ENCODE data around the gene MBD1.

The MBD1 gene

GRCh38 chr18:50280707-50281294 lies 522 bp downstream of the MBD1 start (continued):
- TF ChIP-seq PATZ1 (CRISPR knock-in tag; IDR thresholded peaks at IDR 0.05; ENCODE audit: borderline replicate concordance) (no peak), BACH2 (CRISPR knock-in tag; IDR thresholded peaks at IDR 0.05; ENCODE audit: borderline replicate concordance) (no peak), CSRNP3 (CRISPR knock-in tag; IDR thresholded peaks at IDR 0.05) (no peak)

GRCh38 chr18:50279752-50280151 lies 1.6 kb downstream of the MBD1 start:
- TF ChIP-seq ARNTL (CRISPR knock-in tag; IDR thresholded peaks at IDR 0.05; ENCODE audit: borderline replicate concordance, low read depth) (no peak), BACH2 (CRISPR knock-in tag; IDR thresholded peaks at IDR 0.05; ENCODE audit: borderline replicate concordance) (no peak), POU6F1 (CRISPR knock-in tag; IDR thresholded peaks at IDR 0.05; ENCODE audit: borderline replicate concordance, low read depth) (no peak), CSRNP3 (CRISPR knock-in tag; IDR thresholded peaks at IDR 0.05) (no peak), CSDC2 (CRISPR knock-in tag; IDR thresholded peaks at IDR 0.05) (no peak)
- no peak for ATAC-seq

GRCh38 chr18:50277942-50278341 lies 3.4 kb downstream of the MBD1 start:
- TF ChIP-seq ZFP30 (CRISPR knock-in tag; IDR thresholded peaks at IDR 0.05) (no peak), TOX (CRISPR knock-in tag; IDR thresholded peaks at IDR 0.05; ENCODE audit: borderline replicate concordance) (no peak), GLIS3 (CRISPR knock-in tag; IDR thresholded peaks at IDR 0.05) (no peak), ZNF70 (CRISPR knock-in tag; IDR thresholded peaks at IDR 0.05) (no peak), ARNTL (CRISPR knock-in tag; IDR thresholded peaks at IDR 0.05; ENCODE audit: borderline replicate concordance, low read depth) (no peak), ZC3H10 (CRISPR knock-in tag; IDR thresholded peaks at IDR 0.05) (no peak), TSHZ2 (CRISPR knock-in tag; IDR thresholded peaks at IDR 0.05) (no peak)
- ATAC-seq: no peak

GRCh38 chr18:50276452-50276851 lies 4.9 kb downstream of the MBD1 start:
- ATAC-seq: no peak
- TF ChIP-seq ZFP3 (CRISPR knock-in tag; IDR thresholded peaks at IDR 0.05) (no peak), CSRNP3 (CRISPR knock-in tag; IDR thresholded peaks at IDR 0.05) (no peak), TSHZ2 (CRISPR knock-in tag; IDR thresholded peaks at IDR 0.05) (no peak), ZC3H10 (CRISPR knock-in tag; IDR thresholded peaks at IDR 0.05) (no peak), RARB (CRISPR knock-in tag; IDR thresholded peaks at IDR 0.05) (no peak), CREB5 (CRISPR knock-in tag; IDR thresholded peaks at IDR 0.05; ENCODE audit: low read depth) (no peak), TOX (CRISPR knock-in tag; IDR thresholded peaks at IDR 0.05; ENCODE audit: borderline replicate concordance) (no peak), OSR1 (CRISPR knock-in tag; IDR thresholded peaks at IDR 0.05) (no peak), ZNF565 (CRISPR knock-in tag; conservative IDR thresholded peaks at IDR 0.05; ENCODE audit: low read depth) (no peak), ISL1 (CRISPR knock-in tag; IDR thresholded peaks at IDR 0.05) (no peak)

Measured in SK-N-SH treated with all-trans-retinoic acid at 6 μM for 48 hours (cell line).